Measurements from ENCODE around the gene SLC2A2. TPM values are rescaled to one million over a fixed set of nuclear protein-coding genes. Genes with fewer than 3 reads are reported as not detected.

SLC2A2 gene
- total and polyA plus RNA-seq, 7 donors, result not detected

GRCh38 chr3:171049861-171050444 is 23.4 kb upstream of the SLC2A2 start:
- Histone ChIP-seq H3K27me3 (no peaks in the 10 kb centered on the region), H3K4me1 (no peaks in the 10 kb centered on the region), H3K9me3 (no peaks in the 10 kb centered on the region), H3K27ac (no peak overlapping the region), H3K4me3 (no peak overlapping the region), H3K36me3 (no peaks in the 10 kb centered on the region)
- WGBS, 2 donors, result 25 to 28% methylated on average over 6 of the region's 6 CpGs
- DNase-seq, result no peak
- TF ChIP-seq POLR2AphosphoS5 (IDR thresholded peaks at IDR 0.05), result no peak
- no peak for TF ChIP-seq POLR2A (IDR thresholded peaks at IDR 0.05)
- TF ChIP-seq CTCF (IDR thresholded peaks at IDR 0.05), result peak in 2 of 4 experiments; percentile 34 to 50
- no peak for TF ChIP-seq EP300 (IDR thresholded peaks at IDR 0.05)
- intact Hi-C loops (cut with DNase I), result loop anchor here (1.0 kb wide), 1 partner anchor 516 kb away; no protein-coding TSS in a partner anchor

- Histone ChIP-seq H3K36me3 (no peaks in the 10 kb centered on the region), H3K27me3 (no peaks in the 10 kb centered on the region), H3K9me3 (no peaks in the 10 kb centered on the region), H3K4me1 (no peaks in the 10 kb centered on the region), H3K4me3 (no peak overlapping the region), H3K27ac (no peak overlapping the region)
- no peak for DNase-seq
- intact Hi-C loops (cut with DNase I), result no loop called here
- TF ChIP-seq EP300 (IDR thresholded peaks at IDR 0.05) (no peak), CTCF (IDR thresholded peaks at IDR 0.05) (no peak), POLR2AphosphoS5 (IDR thresholded peaks at IDR 0.05) (no peak), POLR2A (IDR thresholded peaks at IDR 0.05) (no peak)
- WGBS, 2 donors, result 71 to 86% methylated on average over 4 of the region's 4 CpGs
Measured at GRCh38 chr3:171046760-171047159, 20.2 kb upstream of the SLC2A2 start.

- TF ChIP-seq CTCF (IDR thresholded peaks at IDR 0.05) (no peak), EP300 (IDR thresholded peaks at IDR 0.05) (no peak), POLR2A (IDR thresholded peaks at IDR 0.05) (no peak), POLR2AphosphoS5 (IDR thresholded peaks at IDR 0.05) (no peak)
- Histone ChIP-seq H3K36me3 (no peaks in the 10 kb centered on the region), H3K9me3 (no peaks in the 10 kb centered on the region), H3K4me1 (no peaks in the 10 kb centered on the region), H3K4me3 (no peak overlapping the region), H3K27me3 (no peaks in the 10 kb centered on the region), H3K27ac (no peak overlapping the region)
- WGBS, 2 donors, result 80 to 86% methylated on average over 14 of the region's 14 CpGs
- intact Hi-C loops (cut with DNase I), result no loop called here
- no peak for DNase-seq
Measured at GRCh38 chr3:171044835-171045793, 18.6 kb upstream of the SLC2A2 start.

GRCh38 chr3:171044384-171044783 is 17.9 kb upstream of the SLC2A2 start:
- no peaks in the 10 kb centered on the region for H3K4me1 ChIP-seq
- WGBS, 2 donors, result 20 to 34% methylated on average over 1 of the region's 1 CpG
- intact Hi-C loops (cut with DNase I), result no loop called here

More at GRCh38 chr3:171044384-171044783, 17.9 kb upstream of the SLC2A2 start:
- Histone ChIP-seq H3K27ac (no peak overlapping the region), H3K4me3 (no peak overlapping the region), H3K36me3 (no peaks in the 10 kb centered on the region), H3K9me3 (no peaks in the 10 kb centered on the region), H3K27me3 (no peaks in the 10 kb centered on the region)
- no peak for TF ChIP-seq POLR2A (IDR thresholded peaks at IDR 0.05)
- TF ChIP-seq POLR2AphosphoS5 (IDR thresholded peaks at IDR 0.05), result no peak
- TF ChIP-seq CTCF (IDR thresholded peaks at IDR 0.05), result no peak
- no peak for TF ChIP-seq EP300 (IDR thresholded peaks at IDR 0.05)
- DNase-seq, result no peak
